ENCODE data around the gene SCNN1B.

SCNN1B gene

DNA sequence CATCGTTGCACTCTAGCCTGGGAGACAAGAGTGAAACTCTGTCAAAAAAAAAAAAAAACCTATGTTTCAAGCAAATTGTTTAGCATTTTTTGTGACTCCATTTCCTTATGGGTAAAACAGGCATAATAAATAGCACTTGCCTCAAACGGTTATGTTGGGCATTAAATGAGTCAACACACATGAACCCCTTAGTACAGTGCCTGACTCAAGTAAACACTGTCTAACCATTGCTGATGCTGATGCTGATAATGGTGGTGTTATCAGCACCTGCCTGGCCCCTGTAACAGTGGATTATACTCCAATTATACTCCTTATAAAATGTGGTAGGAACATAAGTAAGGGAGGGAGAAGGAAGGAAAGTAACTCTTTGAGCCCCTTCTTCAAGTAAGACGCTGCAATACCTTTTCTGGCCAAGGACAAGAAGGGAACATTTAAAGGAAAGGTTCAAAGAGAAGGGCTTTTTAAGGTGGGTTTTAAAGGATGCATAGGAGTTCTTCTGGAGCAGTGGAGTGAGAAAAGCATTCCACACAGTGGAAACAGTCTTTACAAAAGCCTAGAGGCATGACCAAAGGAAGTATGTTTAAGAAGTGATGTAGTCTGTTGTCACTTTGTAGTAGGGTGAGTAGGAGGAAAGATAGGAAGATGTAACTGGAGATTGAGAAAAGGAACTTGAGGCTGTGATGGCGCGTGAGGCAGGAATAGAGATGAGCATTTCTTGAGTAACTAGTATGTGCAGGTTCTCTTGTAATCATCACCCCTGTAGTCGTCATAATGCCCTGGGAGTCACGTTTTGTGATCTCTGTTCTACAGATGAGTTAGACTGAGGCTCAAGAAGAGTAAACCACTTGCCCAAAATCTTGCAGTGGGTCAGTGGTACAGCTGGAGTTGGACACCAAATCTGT lies 4.3 kb downstream of the SCNN1B start:
- no peaks in the 10 kb centered on the region for H3K9me3 ChIP-seq (ENCODE audit: control insufficient read depth, insufficient read depth, low read length)
- peaks cover 29% of the 10 kb centered on the region for H3K27me3 ChIP-seq (ENCODE audit: control insufficient read depth, insufficient read depth, low read length)
- no peak overlapping the region for H3K9ac ChIP-seq (ENCODE audit: low read depth, low read length)
- no peak overlapping the region for H3K27ac ChIP-seq (ENCODE audit: low read depth, low read length)
- no peaks in the 10 kb centered on the region for H3K36me3 ChIP-seq (ENCODE audit: control insufficient read depth, insufficient read depth, low read length)
- peaks cover 3% of the 10 kb centered on the region; the same call in 1 of the 2 replicates for H3K4me1 ChIP-seq (ENCODE audit: control insufficient read depth, insufficient read depth, low read length)
- no peak overlapping the region for H3K4me3 ChIP-seq (ENCODE audit: low read depth, low read length)

DNA sequence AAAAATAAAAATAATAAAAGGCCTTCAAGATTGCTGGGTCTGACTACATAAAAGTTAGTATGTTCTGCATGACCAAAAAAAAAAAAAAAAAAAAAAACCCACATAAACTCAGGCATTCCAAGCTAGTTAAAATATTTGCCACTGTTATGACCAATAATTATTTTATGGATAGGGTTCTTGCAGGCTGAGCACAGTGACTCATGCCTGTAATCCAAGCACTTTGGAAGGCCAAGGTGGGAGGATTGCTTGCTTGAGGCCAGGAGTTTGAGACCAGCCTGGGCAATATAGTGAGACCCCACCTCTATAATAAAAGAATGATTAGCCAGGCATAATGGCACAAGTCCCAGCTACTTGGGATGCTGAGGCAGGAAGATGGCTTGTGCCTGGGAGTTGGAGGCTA lies 8.1 kb downstream of the SCNN1B start:
- Histone ChIP-seq H3K36me3 (ENCODE audit: control insufficient read depth, insufficient read depth, low read length) (no peaks in the 10 kb centered on the region), H3K9ac (ENCODE audit: low read depth, low read length) (no peak overlapping the region), H3K27ac (ENCODE audit: low read depth, low read length) (no peak overlapping the region), H3K27me3 (ENCODE audit: control insufficient read depth, insufficient read depth, low read length) (no peaks in the 10 kb centered on the region), H3K4me1 (ENCODE audit: control insufficient read depth, insufficient read depth, low read length) (no peaks in the 10 kb centered on the region), H3K4me3 (ENCODE audit: low read depth, low read length) (no peak overlapping the region), H3K9me3 (ENCODE audit: control insufficient read depth, insufficient read depth, low read length) (no peaks in the 10 kb centered on the region)

DNA sequence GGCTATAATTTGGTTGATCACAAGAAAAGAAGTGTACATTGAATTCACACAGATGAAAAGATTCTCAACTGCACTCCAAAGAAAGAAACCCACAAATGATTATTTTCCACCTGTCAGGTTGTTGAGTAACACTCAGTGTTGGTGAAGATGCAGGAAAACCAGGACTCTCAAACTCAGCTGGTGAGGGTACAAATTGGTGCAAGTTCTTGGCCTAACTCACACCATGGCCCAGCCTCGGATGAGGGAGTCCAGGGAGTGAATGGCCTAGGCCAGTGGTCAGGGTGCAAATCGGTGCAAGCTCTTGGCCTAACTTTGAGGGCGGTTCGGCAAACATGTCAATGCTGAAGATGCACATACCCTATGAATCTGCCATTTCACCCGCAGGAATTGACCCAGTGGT lies 8.6 kb downstream of the SCNN1B start:
- Histone ChIP-seq H3K9ac (ENCODE audit: low read depth, low read length) (no peak overlapping the region), H3K4me1 (ENCODE audit: control insufficient read depth, insufficient read depth, low read length) (no peaks in the 10 kb centered on the region), H3K27ac (ENCODE audit: low read depth, low read length) (no peak overlapping the region), H3K36me3 (ENCODE audit: control insufficient read depth, insufficient read depth, low read length) (no peaks in the 10 kb centered on the region), H3K9me3 (ENCODE audit: control insufficient read depth, insufficient read depth, low read length) (no peaks in the 10 kb centered on the region), H3K27me3 (ENCODE audit: control insufficient read depth, insufficient read depth, low read length) (no peaks in the 10 kb centered on the region), H3K4me3 (ENCODE audit: low read depth, low read length) (no peak overlapping the region)

DNA sequence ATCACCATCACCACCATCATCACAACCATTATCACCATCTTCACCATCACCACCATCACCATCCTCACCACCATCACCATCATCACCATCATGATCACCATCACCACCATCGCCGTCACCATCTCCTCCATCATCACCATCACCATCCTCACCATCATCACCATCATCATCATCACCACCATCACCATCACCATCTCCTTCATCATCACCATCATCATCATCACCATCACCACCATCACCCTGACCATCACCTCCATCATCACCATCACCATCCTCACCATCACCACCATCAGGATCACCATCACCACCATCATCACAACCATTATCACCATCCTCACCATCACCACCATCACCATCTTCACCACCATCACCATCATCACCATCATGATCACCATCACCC lies 14.1 kb downstream of the SCNN1B start:
- Histone ChIP-seq H3K9me3 (ENCODE audit: control insufficient read depth, insufficient read depth, low read length) (no peaks in the 10 kb centered on the region), H3K27ac (ENCODE audit: low read depth, low read length) (no peak overlapping the region), H3K27me3 (ENCODE audit: control insufficient read depth, insufficient read depth, low read length) (no peaks in the 10 kb centered on the region), H3K4me1 (ENCODE audit: control insufficient read depth, insufficient read depth, low read length) (no peaks in the 10 kb centered on the region), H3K4me3 (ENCODE audit: low read depth, low read length) (no peak overlapping the region), H3K9ac (ENCODE audit: low read depth, low read length) (no peak overlapping the region), H3K36me3 (ENCODE audit: control insufficient read depth, insufficient read depth, low read length) (no peaks in the 10 kb centered on the region)

DNA sequence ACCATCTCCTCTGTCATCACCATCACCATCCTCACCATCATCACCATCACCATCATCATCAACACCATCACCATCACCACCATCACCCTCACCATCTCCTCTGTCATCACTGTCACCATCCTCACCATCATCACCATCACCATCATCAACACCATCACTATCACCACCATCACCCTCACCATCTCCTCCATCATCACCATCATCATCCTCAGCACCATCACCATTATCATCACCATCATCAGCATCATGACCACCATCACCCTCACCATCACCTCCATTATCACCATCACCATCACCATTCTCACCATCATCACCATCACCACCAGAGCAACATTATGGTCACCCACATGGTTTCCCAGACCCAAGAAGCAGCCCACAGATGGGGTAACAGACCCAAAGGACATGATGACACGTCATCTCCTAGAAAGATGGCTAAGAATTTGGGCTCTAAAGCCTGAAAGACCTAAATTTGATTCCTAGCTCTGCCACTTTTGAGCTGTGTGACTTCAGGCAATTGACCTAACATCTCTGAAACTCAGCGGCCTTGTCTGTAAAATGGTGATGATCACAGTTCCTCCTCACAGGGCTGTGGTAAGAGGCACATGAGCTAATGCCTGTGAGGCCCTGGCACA lies 14.6 kb downstream of the SCNN1B start:
- Histone ChIP-seq H3K9me3 (ENCODE audit: control insufficient read depth, insufficient read depth, low read length) (no peaks in the 10 kb centered on the region), H3K4me3 (ENCODE audit: low read depth, low read length) (no peak overlapping the region), H3K27ac (ENCODE audit: low read depth, low read length) (no peak overlapping the region), H3K36me3 (ENCODE audit: control insufficient read depth, insufficient read depth, low read length) (no peaks in the 10 kb centered on the region), H3K9ac (ENCODE audit: low read depth, low read length) (no peak overlapping the region), H3K27me3 (ENCODE audit: control insufficient read depth, insufficient read depth, low read length) (no peaks in the 10 kb centered on the region), H3K4me1 (ENCODE audit: control insufficient read depth, insufficient read depth, low read length) (no peaks in the 10 kb centered on the region)

DNA sequence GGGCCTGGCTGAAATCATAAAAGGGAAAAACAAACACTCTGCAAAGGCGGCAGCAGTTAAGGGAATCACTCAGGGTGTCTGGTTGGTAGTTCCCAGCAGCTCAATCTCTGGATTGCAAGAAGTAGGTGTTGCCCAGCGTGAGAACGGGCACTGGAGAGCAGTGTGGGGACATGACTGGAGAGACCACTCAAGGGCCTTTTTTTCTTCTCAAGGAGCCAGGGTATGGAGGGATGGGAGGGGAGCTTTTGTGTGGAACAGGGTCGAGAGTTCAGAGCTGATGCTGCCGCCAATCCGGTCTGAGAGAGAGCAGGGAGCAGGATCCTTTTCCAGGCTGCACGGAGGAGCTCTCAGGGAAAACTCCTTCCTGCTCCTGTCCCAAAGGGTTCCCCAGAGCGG lies 15.2 kb downstream of the SCNN1B start:
- H3K27ac ChIP-seq (ENCODE audit: low read depth, low read length), result no peak overlapping the region
- no peaks in the 10 kb centered on the region for H3K9me3 ChIP-seq (ENCODE audit: control insufficient read depth, insufficient read depth, low read length)
- no peaks in the 10 kb centered on the region for H3K4me1 ChIP-seq (ENCODE audit: control insufficient read depth, insufficient read depth, low read length)
- no peak overlapping the region for H3K9ac ChIP-seq (ENCODE audit: low read depth, low read length)
- H3K36me3 ChIP-seq (ENCODE audit: control insufficient read depth, insufficient read depth, low read length), result no peaks in the 10 kb centered on the region
- no peaks in the 10 kb centered on the region for H3K27me3 ChIP-seq (ENCODE audit: control insufficient read depth, insufficient read depth, low read length)
- no peak overlapping the region for H3K4me3 ChIP-seq (ENCODE audit: low read depth, low read length)

DNA sequence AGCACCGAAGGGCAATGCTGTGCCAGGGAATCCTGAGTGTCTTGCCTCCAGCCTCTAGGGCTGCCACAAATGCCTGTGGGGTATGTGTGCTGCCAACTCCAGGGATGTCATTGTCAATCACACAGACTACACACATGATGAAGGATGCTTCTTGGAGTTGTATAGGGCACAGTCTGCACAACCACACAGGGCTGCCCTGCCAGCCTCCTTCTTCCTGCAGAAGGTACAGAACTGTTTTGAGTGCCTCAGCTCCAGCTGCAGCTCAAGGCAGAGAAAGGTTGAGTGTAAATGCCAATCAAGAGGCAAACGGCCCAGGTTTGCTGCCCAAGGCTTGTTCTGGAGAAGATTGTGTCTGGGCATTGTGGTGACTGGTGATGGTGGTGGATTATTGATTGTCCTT lies 15.6 kb downstream of the SCNN1B start:
- H3K27me3 ChIP-seq (ENCODE audit: control insufficient read depth, insufficient read depth, low read length), result no peaks in the 10 kb centered on the region
- H3K4me3 ChIP-seq (ENCODE audit: low read depth, low read length), result no peak overlapping the region
- H3K9me3 ChIP-seq (ENCODE audit: control insufficient read depth, insufficient read depth, low read length), result no peaks in the 10 kb centered on the region
- H3K27ac ChIP-seq (ENCODE audit: low read depth, low read length), result no peak overlapping the region
- H3K4me1 ChIP-seq (ENCODE audit: control insufficient read depth, insufficient read depth, low read length), result no peaks in the 10 kb centered on the region
- no peak overlapping the region for H3K9ac ChIP-seq (ENCODE audit: low read depth, low read length)
- H3K36me3 ChIP-seq (ENCODE audit: control insufficient read depth, insufficient read depth, low read length), result no peaks in the 10 kb centered on the region

DNA sequence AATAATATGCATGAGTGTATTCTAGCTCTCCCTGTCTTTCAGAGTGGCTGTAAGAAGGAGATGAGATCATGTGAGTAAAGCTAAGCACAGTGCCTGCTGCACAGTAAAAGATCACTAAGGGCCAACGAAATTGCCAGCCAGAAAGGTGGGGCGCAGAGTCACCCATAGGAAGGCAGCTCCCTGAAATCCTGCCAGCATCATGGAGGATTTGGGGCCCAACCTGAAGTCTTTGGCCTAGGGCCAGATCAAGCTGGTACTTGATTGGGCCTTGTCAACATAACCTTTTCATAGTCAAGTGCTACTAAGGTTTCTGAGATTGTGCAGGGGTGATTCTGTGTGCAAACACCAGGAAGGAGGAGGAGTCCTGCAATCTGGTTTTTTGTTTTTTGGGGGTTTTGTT lies 16.5 kb downstream of the SCNN1B start:
- no peaks in the 10 kb centered on the region for H3K4me1 ChIP-seq (ENCODE audit: control insufficient read depth, insufficient read depth, low read length)
- H3K9me3 ChIP-seq (ENCODE audit: control insufficient read depth, insufficient read depth, low read length), result no peaks in the 10 kb centered on the region
- H3K27ac ChIP-seq (ENCODE audit: low read depth, low read length), result no peak overlapping the region
- no peaks in the 10 kb centered on the region for H3K27me3 ChIP-seq (ENCODE audit: control insufficient read depth, insufficient read depth, low read length)
- H3K4me3 ChIP-seq (ENCODE audit: low read depth, low read length), result no peak overlapping the region
- no peaks in the 10 kb centered on the region for H3K36me3 ChIP-seq (ENCODE audit: control insufficient read depth, insufficient read depth, low read length)
- no peak overlapping the region for H3K9ac ChIP-seq (ENCODE audit: low read depth, low read length)

DNA sequence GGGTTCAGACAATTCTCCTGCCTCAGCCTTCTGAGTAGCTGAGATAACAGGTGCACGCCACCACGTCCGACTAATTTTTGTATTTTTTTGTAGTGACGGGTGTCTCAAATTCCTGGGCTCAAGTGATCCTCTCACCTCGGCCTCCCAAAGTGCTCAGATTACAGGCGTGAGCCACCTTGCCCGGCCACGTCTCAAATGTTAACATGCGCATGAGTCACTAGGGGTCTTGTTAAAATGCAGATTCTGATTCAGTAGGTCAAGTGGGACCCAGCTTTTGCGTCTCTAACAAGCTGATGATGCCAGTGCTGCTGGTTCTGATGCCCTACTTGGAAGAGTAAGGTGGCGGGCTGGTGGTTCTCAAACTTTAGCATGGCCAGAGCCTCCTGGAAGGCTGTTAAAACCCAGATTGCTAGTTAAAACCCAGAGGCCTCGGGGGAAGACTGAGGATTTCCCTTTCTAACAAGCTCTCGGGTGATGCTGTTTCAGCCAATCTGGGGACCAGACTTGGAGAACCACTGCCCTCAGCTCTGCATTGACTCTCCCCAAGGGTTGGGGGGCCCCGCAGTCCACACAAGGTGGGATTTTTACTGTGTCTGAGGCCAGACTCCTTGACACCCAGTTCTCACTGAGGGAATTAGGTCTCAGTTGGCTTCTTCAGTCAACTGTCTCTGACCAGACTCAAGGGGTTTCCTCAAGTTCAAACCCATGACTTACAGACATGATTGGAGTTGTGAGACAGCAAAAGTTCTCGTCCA lies 17.9 kb downstream of the SCNN1B start:
- H3K27ac ChIP-seq (ENCODE audit: low read depth, low read length), result no peak overlapping the region
- no peak overlapping the region for H3K4me3 ChIP-seq (ENCODE audit: low read depth, low read length)
- H3K9me3 ChIP-seq (ENCODE audit: control insufficient read depth, insufficient read depth, low read length), result no peaks in the 10 kb centered on the region
- no peaks in the 10 kb centered on the region for H3K27me3 ChIP-seq (ENCODE audit: control insufficient read depth, insufficient read depth, low read length)
- no peaks in the 10 kb centered on the region for H3K36me3 ChIP-seq (ENCODE audit: control insufficient read depth, insufficient read depth, low read length)
- no peak overlapping the region for H3K9ac ChIP-seq (ENCODE audit: low read depth, low read length)
- no peaks in the 10 kb centered on the region for H3K4me1 ChIP-seq (ENCODE audit: control insufficient read depth, insufficient read depth, low read length)

DNA sequence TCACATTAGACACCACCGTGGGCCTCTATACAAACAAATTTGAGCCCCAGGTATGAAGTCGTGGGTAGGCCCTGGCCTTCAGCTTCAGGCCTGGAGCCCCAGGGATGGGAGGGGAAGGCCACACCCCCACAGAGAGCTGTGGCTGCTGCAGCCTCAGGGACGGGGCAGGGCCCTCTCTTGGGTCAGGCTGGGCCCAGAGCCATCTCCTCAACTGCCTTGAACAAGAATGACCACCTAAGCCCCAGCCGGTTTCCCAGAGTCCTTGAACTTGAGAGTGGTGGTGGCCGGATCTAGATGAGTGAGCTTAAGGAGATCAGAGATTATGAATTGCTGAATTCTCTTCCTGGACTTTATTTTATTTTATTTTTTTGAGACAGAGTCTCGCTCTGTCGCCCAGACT lies 18.6 kb downstream of the SCNN1B start:
- no peak overlapping the region for H3K9ac ChIP-seq (ENCODE audit: low read depth, low read length)
- no peak overlapping the region for H3K4me3 ChIP-seq (ENCODE audit: low read depth, low read length)
- H3K9me3 ChIP-seq (ENCODE audit: control insufficient read depth, insufficient read depth, low read length), result no peaks in the 10 kb centered on the region
- H3K4me1 ChIP-seq (ENCODE audit: control insufficient read depth, insufficient read depth, low read length), result no peaks in the 10 kb centered on the region
- no peaks in the 10 kb centered on the region for H3K36me3 ChIP-seq (ENCODE audit: control insufficient read depth, insufficient read depth, low read length)
- H3K27me3 ChIP-seq (ENCODE audit: control insufficient read depth, insufficient read depth, low read length), result no peaks in the 10 kb centered on the region
- no peak overlapping the region for H3K27ac ChIP-seq (ENCODE audit: low read depth, low read length)

Data from HUES48 (cell line).